ENCODE data around the gene ADNP.

- TF ChIP-seq, protein P1, sequence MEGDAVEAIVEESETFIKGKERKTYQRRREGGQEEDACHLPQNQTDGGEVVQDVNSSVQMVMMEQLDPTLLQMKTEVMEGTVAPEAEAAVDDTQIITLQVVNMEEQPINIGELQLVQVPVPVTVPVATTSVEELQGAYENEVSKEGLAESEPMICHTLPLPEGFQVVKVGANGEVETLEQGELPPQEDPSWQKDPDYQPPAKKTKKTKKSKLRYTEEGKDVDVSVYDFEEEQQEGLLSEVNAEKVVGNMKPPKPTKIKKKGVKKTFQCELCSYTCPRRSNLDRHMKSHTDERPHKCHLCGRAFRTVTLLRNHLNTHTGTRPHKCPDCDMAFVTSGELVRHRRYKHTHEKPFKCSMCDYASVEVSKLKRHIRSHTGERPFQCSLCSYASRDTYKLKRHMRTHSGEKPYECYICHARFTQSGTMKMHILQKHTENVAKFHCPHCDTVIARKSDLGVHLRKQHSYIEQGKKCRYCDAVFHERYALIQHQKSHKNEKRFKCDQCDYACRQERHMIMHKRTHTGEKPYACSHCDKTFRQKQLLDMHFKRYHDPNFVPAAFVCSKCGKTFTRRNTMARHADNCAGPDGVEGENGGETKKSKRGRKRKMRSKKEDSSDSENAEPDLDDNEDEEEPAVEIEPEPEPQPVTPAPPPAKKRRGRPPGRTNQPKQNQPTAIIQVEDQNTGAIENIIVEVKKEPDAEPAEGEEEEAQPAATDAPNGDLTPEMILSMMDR (optimal IDR thresholded peaks at IDR 0.05 in 1 of 3, IDR thresholded peaks at IDR 0.05 in 1 of 3, conservative IDR thresholded peaks at IDR 0.05 in 1 of 3; ENCODE audit: extremely low read depth in 1 of 3, insufficient read depth in 2 of 3, low read length in 3 of 3): no peak
- no peak for TF ChIP-seq EZH2 (IDR thresholded peaks at IDR 0.05; ENCODE audit: low read length)
Measured at GRCh38 chr20:50921803-50922501, 9.3 kb downstream of the ADNP start.
